Peyer's patch (tissue), 4 donors: ENCODE results near the gene SERTAD3. TPM values are rescaled to one million over a fixed set of nuclear protein-coding genes. Genes with fewer than 3 reads are reported as not detected.
"Not testable (repeated sequence)": the region's sequence is repeated elsewhere in the genome, so short reads cannot be mapped to it uniquely, and the experiment has no call there.

Experiments used
- DNase-seq, 3 donors: peaks; one replicate each; pipeline ENCODE4 v3.0.0-alpha.2; 2017 to 2019
- H3K27ac ChIP-seq, 4 donors: fragments of 200-600 bp; sonication (generic); one replicate each; pipeline ENCODE4 v1.5.1; 2016 to 2019
- H3K27me3 ChIP-seq, 2 donors: fragments of 200-600 bp; sonication (generic); one replicate each; pipeline ENCODE4 v1.5.1; 2019
- H3K36me3 ChIP-seq, 3 donors: fragments of 200-600 bp; sonication (generic); one replicate each; pipeline ENCODE4 v1.5.1; 2016 to 2019
- H3K4me1 ChIP-seq, 4 donors: fragments of 200-600 bp; sonication (generic); one replicate each; pipeline ENCODE4 v1.5.1; 2016 to 2019
- H3K4me3 ChIP-seq, 4 donors: fragments of 200-600 bp; sonication (generic); 1 replicate in 3 of 4; 2 replicates in 1 of 4; pipeline ENCODE4 v1.5.1; 2016 to 2019; ENCODE audit warnings: mild to moderate bottlenecking in 1 of 4
- H3K9me3 ChIP-seq, 4 donors: fragments of 200-600 bp; sonication (generic); one replicate each; pipeline ENCODE4 v1.5.1; 2016 to 2019; ENCODE audit warnings: mild to moderate bottlenecking in 1 of 4
- POLR2A ChIP-seq, 2 donors: fragments of 450-650 bp; IDR thresholded peaks; one replicate each; pipeline ENCODE4 v1.5.1; 2017; ENCODE audit warnings: antibody characterized with exemption in 2 of 2, mild to moderate bottlenecking in 2 of 2, moderate library complexity in 2 of 2
- total RNA-seq, 4 donors: library from RNA; depleted of rRNA; stranded (reverse); fragments of >200 nt; gene quantifications; one replicate each; pipeline ENCODE4 v1.1.0, GENCODE V29; 2016
- TF ChIP-seq, protein P1 (sequence below), 6 experiments: fragments of 450-650 bp in 4 of 6; fragments of 200-600 bp in 2 of 6; sonication (generic) in 1 of 6; IDR thresholded peaks; one replicate each; pipeline ENCODE4 v1.5.1; 2017 to 2019; ENCODE audit warnings: antibody characterized with exemption in 6 of 6, mild to moderate bottlenecking in 3 of 6, moderate library complexity in 1 of 6

Gene SERTAD3
- total RNA-seq, 4 donors from 2014 or later: 9.1 to 22.4 (median 15.2) TPM

DNA sequence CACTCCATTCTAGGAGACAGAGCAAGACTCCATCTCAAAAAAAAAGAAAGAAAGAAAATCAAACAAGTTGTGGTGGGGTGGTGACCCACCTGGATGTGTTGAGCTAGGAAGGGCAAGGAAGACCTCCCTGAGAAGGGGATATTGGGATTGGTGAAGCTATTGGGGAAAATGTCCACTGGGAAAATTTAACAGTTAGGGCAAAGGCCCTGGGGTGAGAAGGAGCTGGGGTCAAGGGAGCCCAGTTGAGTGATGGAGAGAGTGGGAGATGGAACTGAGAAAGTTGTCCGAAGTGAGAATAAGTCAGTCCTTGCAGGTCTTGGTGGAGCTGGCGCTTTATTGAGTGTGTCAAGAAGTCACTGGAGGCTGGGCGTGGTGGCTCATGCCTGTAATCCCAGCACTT is 5.9 kb downstream of the SERTAD3 start:
- no peak for DNase-seq
- Histone ChIP-seq H3K4me3 (no peak overlapping the region), H3K27me3 (no peaks in the 10 kb centered on the region), H3K9me3 (no peaks in the 10 kb centered on the region), H3K27ac (no peak overlapping the region), H3K36me3 (peaks cover 0 to 21% (median 0%) of the 10 kb centered on the region in 3 donors), H3K4me1 (peaks cover 0 to 24% (median 11%) of the 10 kb centered on the region in 4 donors)
- TF ChIP-seq, protein P1, sequence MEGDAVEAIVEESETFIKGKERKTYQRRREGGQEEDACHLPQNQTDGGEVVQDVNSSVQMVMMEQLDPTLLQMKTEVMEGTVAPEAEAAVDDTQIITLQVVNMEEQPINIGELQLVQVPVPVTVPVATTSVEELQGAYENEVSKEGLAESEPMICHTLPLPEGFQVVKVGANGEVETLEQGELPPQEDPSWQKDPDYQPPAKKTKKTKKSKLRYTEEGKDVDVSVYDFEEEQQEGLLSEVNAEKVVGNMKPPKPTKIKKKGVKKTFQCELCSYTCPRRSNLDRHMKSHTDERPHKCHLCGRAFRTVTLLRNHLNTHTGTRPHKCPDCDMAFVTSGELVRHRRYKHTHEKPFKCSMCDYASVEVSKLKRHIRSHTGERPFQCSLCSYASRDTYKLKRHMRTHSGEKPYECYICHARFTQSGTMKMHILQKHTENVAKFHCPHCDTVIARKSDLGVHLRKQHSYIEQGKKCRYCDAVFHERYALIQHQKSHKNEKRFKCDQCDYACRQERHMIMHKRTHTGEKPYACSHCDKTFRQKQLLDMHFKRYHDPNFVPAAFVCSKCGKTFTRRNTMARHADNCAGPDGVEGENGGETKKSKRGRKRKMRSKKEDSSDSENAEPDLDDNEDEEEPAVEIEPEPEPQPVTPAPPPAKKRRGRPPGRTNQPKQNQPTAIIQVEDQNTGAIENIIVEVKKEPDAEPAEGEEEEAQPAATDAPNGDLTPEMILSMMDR (IDR thresholded peaks at IDR 0.05): no peak
- no peak for TF ChIP-seq POLR2A (IDR thresholded peaks at IDR 0.05)

DNA sequence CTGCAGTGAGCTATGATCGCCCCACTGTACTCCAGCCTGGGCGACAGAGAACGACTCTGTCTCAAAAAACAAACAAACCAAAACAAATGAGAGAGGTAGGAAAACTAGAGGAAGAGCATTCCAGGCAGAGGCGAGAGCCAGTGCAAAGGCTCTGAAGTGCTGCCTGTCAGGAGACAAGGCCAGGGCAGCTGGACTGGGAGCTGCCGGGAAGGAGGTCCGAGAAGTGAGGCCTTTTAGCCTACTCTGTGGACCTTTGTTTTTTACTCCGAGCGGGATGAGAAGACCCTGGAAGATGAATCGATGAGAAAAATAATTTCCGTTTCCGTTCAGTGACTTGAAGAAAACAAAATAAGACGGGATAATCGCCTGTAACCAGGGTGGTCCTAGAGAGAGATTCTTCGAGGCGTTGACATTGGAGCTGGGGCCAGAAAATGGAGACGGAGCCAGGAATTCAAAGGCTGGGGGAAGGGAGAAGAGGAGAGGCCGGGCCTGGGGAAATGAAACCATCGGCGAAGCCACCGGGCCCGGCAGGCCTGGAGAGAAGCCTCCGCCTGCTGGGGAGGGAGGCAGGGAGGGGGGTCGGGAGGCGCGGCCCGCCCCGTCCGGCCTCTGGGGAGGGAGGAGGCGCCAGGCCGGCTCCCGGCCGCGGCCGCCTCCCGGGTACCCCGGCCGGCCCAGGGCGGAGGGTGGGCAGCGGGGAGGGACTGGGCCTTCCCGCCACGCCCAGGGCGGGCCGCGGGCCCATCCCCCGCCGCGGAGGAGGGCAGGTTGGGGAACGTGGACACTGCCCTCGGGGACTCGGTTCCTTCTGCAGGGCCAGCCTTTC is 10.5 kb downstream of the SERTAD3 start:
- H3K36me3 ChIP-seq: no peaks in the 10 kb centered on the region
- peak; percentile 76 to 93 (median 91) for DNase-seq
- H3K27me3 ChIP-seq: no peaks in the 10 kb centered on the region
- peak overlapping the region; percentile 83 to 94 (median 86) for H3K27ac ChIP-seq
- no peaks in the 10 kb centered on the region for H3K9me3 ChIP-seq
- TF ChIP-seq, protein P1 (IDR thresholded peaks at IDR 0.05): no peak
- TF ChIP-seq POLR2A (IDR thresholded peaks at IDR 0.05): peak in 1 of 2 donors; percentile 31
- peak overlapping the region; percentile 41 to 53 (median 49) for H3K4me3 ChIP-seq
- peaks cover 0 to 20% (median 15%) of the 10 kb centered on the region in 4 donors for H3K4me1 ChIP-seq

GRCh38 chr19:40432760-40433159 is 11.4 kb downstream of the SERTAD3 start:
- peak overlapping the region; percentile 83 to 94 (median 86) for H3K27ac ChIP-seq
- peaks cover 0 to 20% (median 15%) of the 10 kb centered on the region in 4 donors for H3K4me1 ChIP-seq
- not testable (repeated sequence) for H3K9me3 ChIP-seq, DNase-seq, H3K36me3 ChIP-seq, H3K27me3 ChIP-seq
- H3K4me3 ChIP-seq: peak overlapping the region in 3 of 4 donors; percentile 41 to 53 (median 49)

DNA sequence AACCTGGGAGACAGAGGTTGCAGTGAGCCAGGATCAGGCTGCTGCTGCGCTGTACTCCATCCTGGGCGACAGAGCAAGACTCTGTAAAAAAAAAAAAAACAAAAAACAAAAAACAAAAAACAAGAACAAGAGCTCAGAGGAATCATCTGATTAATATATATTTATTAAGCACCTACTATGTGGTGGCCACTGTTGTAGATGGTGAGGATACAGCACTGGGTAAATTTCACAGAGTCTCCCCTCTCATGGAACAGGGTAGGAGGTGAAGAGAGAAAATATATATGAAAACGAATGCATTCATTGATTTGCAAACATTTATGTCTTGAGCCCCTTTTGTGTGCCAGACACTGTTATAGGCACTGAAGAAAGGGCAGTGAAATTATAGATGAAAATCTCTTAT is 12.4 kb downstream of the SERTAD3 start:
- no peaks in the 10 kb centered on the region for H3K9me3 ChIP-seq
- H3K4me3 ChIP-seq: no peak overlapping the region
- no peaks in the 10 kb centered on the region for H3K27me3 ChIP-seq
- H3K27ac ChIP-seq: no peak overlapping the region
- H3K4me1 ChIP-seq: peaks cover 0 to 25% (median 15%) of the 10 kb centered on the region in 4 donors
- no peak for DNase-seq
- no peaks in the 10 kb centered on the region for H3K36me3 ChIP-seq
- no peak for TF ChIP-seq POLR2A (IDR thresholded peaks at IDR 0.05)
- TF ChIP-seq, protein P1 (IDR thresholded peaks at IDR 0.05): no peak

DNA sequence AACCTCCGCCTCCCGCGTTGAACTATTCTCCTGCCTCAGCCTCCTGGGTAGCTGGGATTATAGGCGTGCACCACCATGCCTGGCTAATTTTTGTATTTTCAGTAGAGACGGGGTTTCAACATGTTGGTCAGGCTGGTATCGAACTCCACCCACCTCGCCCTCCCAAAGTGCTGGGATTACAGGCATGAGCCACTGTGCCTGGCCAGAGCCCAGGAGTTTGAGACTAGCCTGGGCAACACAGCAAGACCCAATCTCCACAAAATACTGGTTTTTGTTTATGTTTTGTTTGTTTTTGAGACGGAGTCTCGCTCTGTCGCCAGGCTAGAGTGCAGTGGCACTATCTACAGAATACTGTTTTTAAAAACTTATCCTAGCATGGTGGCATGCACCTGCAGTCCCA is 13.9 kb downstream of the SERTAD3 start:
- H3K4me1 ChIP-seq: peaks cover 0 to 30% (median 15%) of the 10 kb centered on the region in 4 donors
- H3K27ac ChIP-seq, H3K9me3 ChIP-seq, H3K27me3 ChIP-seq, H3K36me3 ChIP-seq, H3K4me3 ChIP-seq, DNase-seq: not testable (repeated sequence)

DNA sequence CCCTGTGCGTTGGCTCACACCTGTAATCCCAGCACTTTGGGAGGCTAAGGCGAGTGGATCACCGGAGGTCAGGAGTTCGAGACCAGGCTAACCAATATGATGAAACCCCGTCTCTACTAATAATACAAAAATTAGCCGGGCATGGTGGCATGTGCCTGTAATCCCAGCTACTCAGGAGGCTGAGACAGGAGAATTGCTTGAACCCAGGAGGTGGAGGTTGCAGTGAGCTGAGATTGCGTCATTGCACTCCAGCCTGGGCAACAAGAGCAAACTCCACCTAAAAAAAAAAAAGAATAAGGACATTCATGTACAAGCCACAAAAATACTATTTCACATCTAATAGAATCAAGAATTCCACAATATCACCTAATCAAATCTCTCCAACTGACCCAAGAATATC is 15.9 kb downstream of the SERTAD3 start:
- H3K4me3 ChIP-seq, H3K9me3 ChIP-seq, H3K27me3 ChIP-seq, H3K36me3 ChIP-seq, H3K27ac ChIP-seq, DNase-seq: not testable (repeated sequence)
- peaks cover 0 to 34% (median 7%) of the 10 kb centered on the region in 4 donors for H3K4me1 ChIP-seq

GRCh38 chr19:40425450-40426287 is 18.5 kb downstream of the SERTAD3 start, which contains the start of gene SERTAD1:
TSS of gene SERTAD1 (minus strand) at chr19:40425992. CDS start at chr19:40423546, 2,446 bp downstream.
- Histone ChIP-seq H3K4me1 (peaks cover 3 to 43% (median 11%) of the 10 kb centered on the region in 4 donors), H3K27ac (peak within 1 kb of the TSS; percentile 98 to 100 (median 100)), H3K27me3 (no peaks in the 10 kb centered on the region), H3K36me3 (peaks cover 0 to 13% (median 0%) of the 10 kb centered on the region in 3 donors), H3K4me3 (peak within 1 kb of the TSS; percentile 81 to 97 (median 91)), H3K9me3 (no peaks in the 10 kb centered on the region)
- DNase-seq: peak; percentile 100
- TF ChIP-seq, protein P1 (IDR thresholded peaks at IDR 0.05): peak; percentile 63 to 87 (median 80)
- peak; percentile 99 to 100 for TF ChIP-seq POLR2A (IDR thresholded peaks at IDR 0.05)
